Choroid plexus epithelial cell (primary cell): ENCODE measurements around the gene ALDH7A1.

Experiments used
- DNase-seq: peaks from one replicate; pipeline ENCODE4 v3.0.0-alpha.2; 2010; ENCODE audit warnings: low read depth
- H3K4me3 ChIP-seq: 2 replicates; pipeline ENCODE4 v1.5.1; 2011; ENCODE audit warnings: low read depth, mild to moderate bottlenecking, control low read depth, low read length, moderate library complexity
- CTCF ChIP-seq: conservative IDR thresholded peaks from 2 replicates; pipeline ENCODE4 v1.5.1; 2011; ENCODE audit warnings: low read depth, mild to moderate bottlenecking, control low read depth, inconsistent platforms, low read length, moderate library complexity

ALDH7A1 gene

DNA sequence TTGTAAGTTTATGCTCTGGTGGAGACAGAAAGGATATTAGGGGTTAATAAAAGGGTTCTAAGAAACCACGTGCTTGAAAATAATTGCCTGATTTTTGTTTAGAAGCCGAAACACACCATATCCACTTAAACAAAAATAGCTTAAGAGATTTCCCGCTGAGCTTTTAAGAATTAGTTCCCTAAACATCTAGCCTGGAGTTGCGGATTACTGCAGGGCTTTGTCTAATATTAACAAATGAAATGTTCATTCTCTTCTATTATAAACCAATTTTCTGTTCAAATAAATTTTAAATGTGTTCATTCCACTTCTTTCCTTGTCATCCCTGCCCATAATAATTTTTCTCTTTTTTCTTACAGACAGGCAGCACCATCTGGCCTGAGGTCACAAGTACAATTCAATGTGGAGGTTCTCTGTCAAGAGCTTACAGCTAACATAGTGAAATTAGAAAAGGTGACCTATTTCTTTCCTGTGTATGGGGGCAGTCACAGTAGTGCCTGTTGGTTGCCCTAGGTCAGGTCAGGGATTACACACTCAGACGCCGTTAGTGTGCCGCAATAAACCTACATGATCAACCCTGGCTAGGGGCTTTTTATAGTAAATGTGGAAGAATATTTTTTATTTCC lies 106.5 kb downstream of the ALDH7A1 start:
- DNase-seq = no peak
- no peak overlapping the region for H3K4me3 ChIP-seq
- TF ChIP-seq CTCF = no peak

DNA sequence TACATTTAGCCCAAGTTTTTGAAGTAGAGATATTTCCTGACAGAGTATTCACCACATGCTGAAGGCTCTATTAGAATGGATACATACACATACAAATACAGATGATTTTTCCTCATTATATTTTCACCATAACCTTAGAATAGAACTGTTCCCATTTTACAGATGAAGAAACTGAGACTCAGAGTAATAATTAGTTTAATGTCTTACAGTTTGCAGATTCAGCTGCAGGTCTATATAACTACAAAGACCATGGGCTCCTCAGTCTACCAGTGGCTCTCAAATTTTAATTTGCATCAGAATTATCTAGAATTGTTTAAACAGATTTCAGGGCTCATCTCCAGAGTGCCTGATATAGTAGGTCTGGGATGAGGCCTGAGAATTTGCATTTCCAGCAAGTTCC lies 107.4 kb downstream of the ALDH7A1 start:
- TF ChIP-seq CTCF = no peak
- DNase-seq = no peak
- H3K4me3 ChIP-seq = no peak overlapping the region

- no peak for DNase-seq
- no peak for TF ChIP-seq CTCF
- H3K4me3 ChIP-seq = no peak overlapping the region
Measured at GRCh38 chr5:126486332-126486731, 108.7 kb downstream of the ALDH7A1 start.

GRCh38 chr5:126484253-126484652 lies 110.8 kb downstream of the ALDH7A1 start:
- DNase-seq = no peak
- TF ChIP-seq CTCF = no peak
- no peak overlapping the region for H3K4me3 ChIP-seq

- no peak overlapping the region for H3K4me3 ChIP-seq
- TF ChIP-seq CTCF = no peak
- peak; percentile 74 for DNase-seq
Measured at GRCh38 chr5:126483156-126483555, 111.9 kb downstream of the ALDH7A1 start.

DNA sequence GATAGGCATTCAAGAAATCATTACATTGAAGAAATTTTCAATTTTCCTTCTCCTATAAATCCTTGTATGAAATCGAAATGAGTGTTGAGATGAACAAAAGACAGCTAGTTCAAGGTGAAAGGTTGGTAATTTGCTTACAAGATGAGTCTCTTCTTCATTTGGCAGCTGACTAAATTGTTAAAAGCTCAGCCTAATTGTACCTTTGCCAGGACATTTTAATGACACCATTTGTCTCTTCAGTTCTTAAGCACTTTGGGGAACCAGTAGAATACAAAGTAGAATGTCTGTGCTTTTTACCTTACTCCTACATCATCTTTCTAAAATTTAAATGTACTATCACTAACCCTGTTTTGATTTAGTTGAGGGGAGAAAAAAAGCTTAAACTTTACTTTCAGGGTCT lies 112.4 kb downstream of the ALDH7A1 start:
- H3K4me3 ChIP-seq = no peak overlapping the region
- no peak for DNase-seq
- TF ChIP-seq CTCF = no peak

- no peak for TF ChIP-seq CTCF
- DNase-seq = peak; percentile 54
- H3K4me3 ChIP-seq = no peak overlapping the region
Measured at GRCh38 chr5:126481243-126481642, 113.8 kb downstream of the ALDH7A1 start.
